Stimulated activated CD4-positive, alpha-beta T cell treated with anti-CD3 and anti-CD28 coated beads, Interleukin-2, amount 100 ng/mL, for 24 hours (primary cell): ENCODE measurements around the gene GAREM2.

Source experiments
- DNase-seq, 2 donors: peaks; one replicate each; pipeline ENCODE4 v3.0.0-alpha.2; 2020

GAREM2 gene

DNA sequence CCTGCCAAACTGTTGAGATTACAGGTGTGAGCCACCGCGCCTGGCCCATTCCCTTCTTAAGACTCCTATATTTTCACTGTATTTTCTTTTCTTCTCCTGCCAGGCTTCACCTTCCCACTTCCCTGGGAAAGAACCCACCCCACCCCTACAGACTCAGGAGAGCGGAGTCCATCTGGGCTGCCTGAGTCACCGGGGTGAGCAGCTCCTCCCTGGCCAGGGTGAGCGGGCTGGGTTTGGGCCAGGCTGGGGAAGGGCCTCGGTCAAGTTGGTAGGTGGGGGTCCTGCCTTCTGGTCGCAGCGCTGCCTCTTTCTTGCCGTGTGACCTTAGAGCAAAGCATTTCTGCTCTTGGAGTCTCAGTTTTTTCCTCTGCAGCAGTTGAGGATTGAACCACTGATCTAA is 2.1 kb upstream of the GAREM2 start:
- DNase-seq, result no peak

- no peak for DNase-seq
These were observed 558 bp upstream of the GAREM2 start for GRCh38 chr2:26172189-26172870.

DNA sequence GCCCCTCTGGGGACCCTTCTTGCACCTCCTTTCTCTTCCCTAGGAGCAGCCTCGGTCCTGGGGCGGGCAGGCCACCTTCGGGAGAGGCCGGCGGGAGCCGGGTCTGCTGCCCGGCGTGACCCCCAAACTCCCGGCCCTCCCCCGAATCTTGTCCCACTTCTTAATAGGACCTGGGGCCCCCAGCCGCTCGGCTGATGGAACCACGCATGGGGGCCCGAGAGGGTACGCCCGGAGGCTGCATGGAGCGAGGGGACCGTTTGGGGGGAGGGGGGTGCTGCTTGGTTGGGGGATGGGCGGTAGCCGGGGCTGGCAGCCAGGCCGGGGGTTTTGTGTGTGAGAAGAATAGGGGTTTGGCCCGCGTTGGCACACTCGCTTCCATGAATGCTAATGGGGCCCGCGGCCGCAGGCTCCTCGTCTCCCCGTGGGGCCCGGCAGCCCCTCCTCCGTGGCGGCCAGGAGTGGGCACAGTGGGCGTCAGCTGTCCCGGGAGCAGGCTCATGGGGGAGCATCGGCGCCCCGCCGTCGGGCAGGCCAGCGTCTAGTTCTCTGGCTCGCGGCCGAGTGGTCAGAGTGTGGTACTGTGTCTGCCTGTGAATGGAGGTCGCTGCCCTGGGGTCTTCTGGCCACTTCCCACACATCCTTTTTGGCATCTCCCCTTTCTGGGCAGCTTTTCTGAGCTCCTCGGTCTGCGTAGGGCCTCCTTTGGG is 1.0 kb downstream of the GAREM2 start:
- DNase-seq, result no peak

DNA sequence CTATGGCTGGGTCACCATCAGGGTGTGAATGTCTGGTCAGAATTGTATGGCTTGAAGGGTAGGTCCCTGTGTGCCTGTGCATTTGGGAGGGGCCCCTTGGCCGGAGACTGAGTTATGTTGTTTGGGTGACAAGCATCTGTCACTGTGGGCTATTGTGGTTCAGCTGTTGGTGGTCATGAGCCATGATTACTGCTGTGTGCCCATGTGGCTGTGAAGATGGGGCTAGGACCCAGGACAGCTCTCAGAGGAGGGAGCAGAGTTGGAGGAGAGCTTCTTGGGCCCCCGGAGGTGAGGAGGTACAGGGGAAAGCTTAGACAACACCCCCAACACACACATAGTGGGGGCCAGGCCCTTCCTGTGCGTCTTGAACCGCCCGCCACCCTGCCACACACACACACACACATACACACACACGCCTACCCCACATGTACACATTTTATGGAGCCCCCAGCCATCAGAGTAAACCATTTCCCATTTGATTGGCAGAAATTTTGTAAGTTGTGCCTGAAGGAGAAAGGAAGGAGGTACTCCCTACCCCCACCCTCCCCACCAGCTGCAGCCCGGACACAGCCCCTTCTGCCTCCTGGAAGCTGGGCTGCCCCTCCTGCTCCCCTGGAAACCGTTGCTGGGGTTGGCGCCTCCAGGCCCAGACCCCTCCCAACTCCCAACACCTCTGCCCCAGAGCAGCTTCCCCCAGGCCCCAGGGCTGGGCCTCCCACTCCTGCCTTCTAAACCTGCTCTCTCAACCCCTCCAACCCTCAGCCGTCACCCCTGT is 2.0 kb downstream of the GAREM2 start:
- DNase-seq, result no peak

DNA sequence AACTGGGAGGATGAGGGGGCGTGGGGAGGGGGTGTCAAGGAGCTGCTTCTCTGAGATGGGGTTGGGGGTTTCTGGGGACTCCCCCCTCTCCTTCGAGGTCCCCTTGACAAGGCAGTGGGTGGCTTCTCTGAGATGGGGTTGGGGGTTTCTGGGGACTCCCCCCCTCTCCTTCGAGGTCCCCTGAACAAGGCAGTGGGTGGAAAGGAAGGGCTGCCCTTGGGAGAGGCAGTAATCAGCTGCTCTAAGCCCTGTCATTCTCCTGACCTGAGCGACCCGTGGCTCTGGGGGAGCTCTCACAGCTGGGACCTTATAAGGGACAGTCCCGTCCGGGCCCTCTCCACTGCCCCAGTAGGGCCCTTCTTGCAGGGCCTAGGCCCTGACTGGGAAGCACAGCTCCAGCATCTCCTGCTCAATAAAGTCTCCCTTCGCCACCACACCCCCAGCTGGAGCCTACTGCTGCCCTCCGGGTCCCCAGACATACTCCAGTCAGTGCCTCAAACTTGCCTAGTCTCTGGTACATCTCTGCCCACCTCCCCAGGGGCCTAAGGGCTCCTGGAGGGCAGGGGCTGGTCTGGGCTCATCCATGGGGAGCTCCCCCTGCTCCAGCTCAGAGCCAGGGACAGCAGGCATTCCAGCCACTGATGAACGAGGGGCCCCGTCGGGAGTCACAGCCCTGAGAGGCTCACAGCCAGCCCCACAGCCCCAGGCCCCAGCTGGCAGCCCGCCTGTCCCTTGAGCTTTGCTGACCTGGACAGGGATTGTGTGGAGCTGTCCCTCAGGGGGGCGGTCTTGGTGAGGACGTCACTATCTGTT is 2.8 kb downstream of the GAREM2 start:
- DNase-seq, result no peak

GRCh38 chr2:26176279-26176615 is 3.4 kb downstream of the GAREM2 start:
- DNase-seq, result no peak

- no peak for DNase-seq
These were observed 4.2 kb downstream of the GAREM2 start for GRCh38 chr2:26177122-26177521.

- DNase-seq, result no peak
These were observed 5.4 kb downstream of the GAREM2 start for GRCh38 chr2:26178246-26178645.

- DNase-seq, result no peak
These were observed 6.0 kb downstream of the GAREM2 start for GRCh38 chr2:26178746-26179436.

GRCh38 chr2:26179446-26179913 is 6.6 kb downstream of the GAREM2 start:
- no peak for DNase-seq

GRCh38 chr2:26182441-26182840 is 9.6 kb downstream of the GAREM2 start:
- DNase-seq, result no peak

DNA sequence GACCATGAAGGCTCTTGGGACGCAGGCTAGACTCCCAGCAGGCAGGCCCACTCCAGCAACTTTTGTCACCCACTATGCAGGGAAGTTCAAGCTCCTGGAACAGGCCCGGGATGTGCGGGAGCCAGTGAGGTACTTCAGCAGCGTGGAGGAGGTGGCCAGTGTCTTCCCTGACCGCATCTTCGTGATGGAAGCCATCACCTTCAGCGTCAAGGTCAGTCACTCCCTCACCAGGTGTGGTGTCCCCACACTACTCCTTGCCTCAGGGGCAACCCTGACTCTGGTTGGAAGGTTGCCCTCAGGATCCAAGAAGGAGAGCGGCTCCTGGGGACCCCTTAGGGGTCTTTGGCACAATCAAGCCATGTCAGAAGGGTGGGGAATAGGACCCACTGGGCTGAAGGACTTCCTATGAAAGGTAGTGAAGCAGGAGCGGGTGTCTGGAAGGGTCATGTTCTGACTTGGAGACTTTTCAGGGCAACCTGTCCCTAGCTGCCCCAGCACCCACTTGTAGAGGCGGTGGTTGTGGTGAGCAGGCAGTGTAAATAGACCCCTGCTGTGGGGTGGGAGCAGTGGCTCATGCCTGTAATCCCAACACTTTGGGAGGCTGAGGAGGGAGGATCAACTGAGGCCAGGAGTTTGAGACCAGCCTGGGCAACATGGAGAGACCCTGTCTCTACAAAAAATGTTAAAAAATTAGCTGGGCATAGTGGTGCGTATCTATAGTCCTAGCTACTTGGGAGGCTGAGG is 10.2 kb downstream of the GAREM2 start:
- DNase-seq, result no peak

DNA sequence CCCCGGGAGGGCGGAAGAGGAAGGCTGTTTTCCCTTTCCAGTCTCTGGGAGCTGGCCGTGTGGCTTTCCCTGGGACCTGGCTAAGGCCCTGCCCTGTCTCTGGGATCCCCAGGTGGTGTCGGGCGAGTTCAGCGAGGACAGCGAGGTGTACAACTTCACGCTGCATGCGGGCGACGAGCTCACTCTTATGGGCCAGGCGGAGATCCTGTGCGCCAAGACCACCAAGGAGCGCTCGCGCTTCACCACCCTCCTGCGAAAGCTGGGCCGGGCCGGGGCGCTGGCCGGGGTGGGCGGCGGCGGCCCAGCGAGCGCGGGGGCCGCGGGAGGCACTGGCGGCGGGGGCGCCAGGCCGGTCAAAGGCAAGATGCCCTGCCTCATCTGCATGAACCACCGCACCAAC is 11.2 kb downstream of the GAREM2 start:
- DNase-seq, result no peak

- DNase-seq, result peak; percentile 85 to 86
These were observed 11.8 kb downstream of the GAREM2 start for GRCh38 chr2:26184555-26185303.

DNA sequence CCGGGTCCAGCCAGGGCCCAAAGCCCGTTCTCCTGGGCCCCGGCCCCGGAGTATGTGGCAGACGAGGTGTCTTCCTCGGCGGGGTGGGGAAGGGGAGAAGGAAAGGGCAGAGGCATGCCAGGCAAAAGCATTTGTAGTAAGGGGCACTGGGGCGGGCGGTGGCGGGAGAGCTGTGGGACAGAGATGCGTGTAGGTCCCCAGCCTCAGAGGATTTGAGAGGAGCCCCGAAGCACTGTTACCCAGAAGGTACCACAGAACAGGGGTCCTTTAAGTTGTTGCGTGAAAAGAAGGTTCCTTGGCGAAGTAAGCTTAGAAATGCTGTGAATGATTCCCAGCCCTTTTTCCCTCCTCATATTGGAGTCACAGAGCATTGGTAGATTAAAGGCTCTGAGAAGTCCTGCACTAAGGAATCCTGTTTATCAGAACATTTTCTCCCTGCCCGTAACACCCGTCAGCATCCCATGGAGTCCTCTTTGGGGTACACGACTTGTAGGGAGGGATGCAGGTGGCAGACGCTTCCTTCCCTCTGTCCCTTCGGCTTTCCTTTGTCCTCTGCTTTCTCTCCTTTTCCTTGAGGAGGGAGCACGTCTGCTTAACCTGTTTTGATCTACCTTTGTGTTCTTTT is 12.5 kb downstream of the GAREM2 start:
- DNase-seq, result no peak

DNA sequence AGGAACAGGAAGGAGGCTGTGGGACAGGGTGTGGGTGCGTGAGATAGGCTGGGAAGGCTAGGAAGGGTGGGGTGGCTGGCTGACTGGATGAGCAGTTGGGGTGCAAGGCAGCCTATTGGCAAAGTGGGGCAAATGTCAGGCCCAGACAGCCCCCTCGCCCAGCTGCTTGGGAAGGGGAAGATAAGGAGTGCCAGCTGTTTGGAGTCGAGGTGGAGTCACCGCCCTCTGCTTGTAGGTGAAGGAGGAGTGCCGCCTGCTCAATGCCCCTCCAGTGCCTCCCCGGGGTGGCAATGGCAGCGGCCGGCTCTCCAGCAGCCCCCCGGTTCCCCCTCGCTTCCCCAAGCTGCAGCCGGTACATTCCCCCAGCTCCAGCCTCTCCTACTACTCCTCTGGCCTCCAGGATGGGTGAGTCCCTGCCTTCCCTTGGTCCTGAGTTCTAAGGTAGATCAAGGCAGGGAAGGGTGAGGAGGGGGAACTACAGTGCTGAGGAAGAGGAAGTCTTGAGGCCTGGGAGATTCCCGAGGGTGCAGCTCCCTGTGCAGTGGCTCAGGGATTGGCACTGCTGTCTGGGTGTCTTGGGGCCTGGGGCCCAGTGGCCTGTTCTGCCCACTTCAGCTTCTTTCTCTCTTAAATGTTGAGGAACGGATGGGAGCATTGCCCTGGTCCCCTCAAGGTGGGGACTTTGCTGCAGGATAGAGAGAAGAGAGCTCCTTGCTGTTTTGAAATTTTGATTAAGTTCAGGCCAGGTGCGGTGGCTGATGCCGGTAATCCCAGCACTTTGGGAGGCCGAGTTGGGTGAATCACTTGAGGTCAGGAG is 13.3 kb downstream of the GAREM2 start:
- no peak for DNase-seq

DNA sequence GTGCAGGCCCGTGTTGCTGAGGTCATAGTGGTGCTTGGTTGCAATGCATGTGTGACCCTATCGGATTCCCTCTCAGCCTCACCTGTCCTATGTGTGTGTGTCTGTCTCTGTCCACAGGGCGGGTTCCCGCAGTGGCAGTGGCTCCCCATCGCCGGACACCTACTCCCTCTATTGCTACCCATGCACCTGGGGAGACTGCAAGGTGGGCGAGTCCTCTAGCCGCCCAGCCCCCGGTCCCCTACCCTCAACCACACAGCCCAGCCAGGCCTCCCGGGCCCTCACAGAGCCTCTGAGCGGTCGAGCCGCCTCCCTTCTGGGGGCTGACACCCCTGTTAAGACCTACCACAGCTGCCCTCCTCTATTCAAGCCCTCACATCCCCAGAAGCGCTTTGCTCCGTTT is 14.2 kb downstream of the GAREM2 start:
- no peak for DNase-seq

DNA sequence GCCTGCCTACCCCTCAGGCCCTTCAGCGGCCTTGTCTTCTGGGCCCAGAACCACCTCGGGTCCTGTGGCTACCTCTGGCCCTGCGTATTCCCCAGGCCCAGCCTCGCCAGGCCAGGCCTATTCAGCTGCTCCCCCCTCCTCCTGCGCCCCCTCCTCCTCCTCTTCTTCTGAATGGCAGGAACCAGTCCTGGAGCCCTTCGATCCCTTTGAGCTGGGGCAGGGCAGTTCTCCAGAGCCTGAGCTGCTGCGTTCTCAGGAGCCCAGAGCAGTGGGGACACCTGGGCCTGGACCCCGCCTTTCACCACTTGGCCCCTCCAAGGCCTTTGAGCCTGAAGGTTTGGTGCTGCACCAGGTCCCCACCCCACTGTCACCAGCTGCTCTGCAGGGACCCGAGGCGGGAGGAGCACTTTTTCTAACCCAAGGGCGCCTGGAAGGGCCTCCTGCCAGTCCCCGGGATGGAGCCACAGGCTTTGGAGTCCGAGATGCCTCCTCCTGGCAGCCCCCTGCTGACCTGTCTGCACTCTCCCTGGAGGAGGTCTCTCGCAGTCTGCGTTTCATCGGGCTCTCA is 14.7 kb downstream of the GAREM2 start:
- DNase-seq, result no peak

GRCh38 chr2:26189123-26189522 is 16.2 kb downstream of the GAREM2 start:
- DNase-seq, result no peak
